ENCODE measurements around the gene VAV1. TPM values are rescaled to one million over a fixed set of nuclear protein-coding genes. Genes with fewer than 3 reads are reported as not detected.
"Not testable (repeated sequence)": the region's sequence is repeated elsewhere in the genome, so short reads cannot be mapped to it uniquely, and the experiment has no call there.

Gene VAV1
- total RNA-seq, 1 experiment from 2014 or later = 0.05 TPM

GRCh38 chr19:6866741-6867151 is 94.2 kb downstream of the VAV1 start:
- ATAC-seq (no peak), DNase-seq (ENCODE audit: low read depth, low spot score) (no peak)
- ChIA-PET POLR2A (no interaction called here), CTCF (no interaction called here)
- no peaks in the 10 kb centered on the region for H3K36me3 ChIP-seq (ENCODE audit: control insufficient read depth, insufficient read depth, low read length)
- in situ Hi-C loops (cut with HindIII; ENCODE audit: low pct_unique_long_range_greater_than_20kb, low sequenced_read_pairs) = no loop called here
- intact Hi-C loops (cut with micrococcal nuclease; ENCODE audit: unreplicated experiment) = no loop called here
- no peak overlapping the region for H3K27ac ChIP-seq (ENCODE audit: low read length)
- no peak overlapping the region for H3K4me3 ChIP-seq (ENCODE audit: low read depth in 2 of 2, low read length in 2 of 2)
- no peaks in the 10 kb centered on the region for H3K4me1 ChIP-seq (ENCODE audit: control insufficient read depth, insufficient read depth, low read length)
- no TSS peak for BruUV-seq (replicated peaks)
- no peak for TF ChIP-seq SIN3A (IDR thresholded peaks at IDR 0.05; ENCODE audit: borderline replicate concordance, insufficient read depth, low read depth, low read length)
- TF ChIP-seq CTCF (IDR thresholded peaks at IDR 0.05) = no peak
- no peaks in the 10 kb centered on the region for H3K27me3 ChIP-seq (ENCODE audit: control insufficient read depth, insufficient read depth, low read length)
- H3K9me3 ChIP-seq (ENCODE audit: control insufficient read depth, insufficient read depth, low read depth, low read length) = no peaks in the 10 kb centered on the region

DNA sequence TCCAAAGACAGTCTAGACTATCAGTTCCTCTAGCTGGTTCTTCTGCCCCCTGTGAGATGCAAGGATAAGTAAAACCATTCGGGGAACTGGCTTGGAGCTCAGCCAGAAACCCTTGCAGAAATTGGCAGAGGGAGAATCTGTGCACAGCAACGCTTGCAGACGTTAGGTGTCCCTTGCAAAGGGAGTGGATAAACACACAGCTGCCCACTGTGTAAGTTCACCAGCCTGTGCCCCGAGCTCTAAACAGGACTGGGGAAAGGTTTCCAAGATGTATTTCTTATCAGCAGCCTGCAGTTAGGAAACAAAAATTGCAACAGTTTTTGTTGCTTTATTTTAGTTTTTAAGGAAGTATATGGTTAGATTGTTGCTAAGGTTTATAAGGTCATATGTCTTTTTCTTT is 95.8 kb downstream of the VAV1 start:
- ATAC-seq (no peak), DNase-seq (ENCODE audit: low read depth, low spot score) (no peak)
- no peaks in the 10 kb centered on the region for H3K9me3 ChIP-seq (ENCODE audit: control insufficient read depth, insufficient read depth, low read depth, low read length)
- intact Hi-C loops (cut with micrococcal nuclease; ENCODE audit: unreplicated experiment) = no loop called here
- no peak overlapping the region for H3K27ac ChIP-seq (ENCODE audit: low read length)
- H3K36me3 ChIP-seq (ENCODE audit: control insufficient read depth, insufficient read depth, low read length) = no peaks in the 10 kb centered on the region
- no peaks in the 10 kb centered on the region for H3K27me3 ChIP-seq (ENCODE audit: control insufficient read depth, insufficient read depth, low read length)
- H3K4me3 ChIP-seq (ENCODE audit: low read depth in 2 of 2, low read length in 2 of 2) = no peak overlapping the region
- CTCF ChIA-PET = no interaction called here
- in situ Hi-C loops (cut with HindIII; ENCODE audit: low pct_unique_long_range_greater_than_20kb, low sequenced_read_pairs) = no loop called here
- TF ChIP-seq REST (IDR thresholded peaks at IDR 0.05; ENCODE audit: insufficient read depth in 1 of 2, low read depth in 2 of 2, low read length in 1 of 2) (no peak), SIN3A (IDR thresholded peaks at IDR 0.05; ENCODE audit: borderline replicate concordance, insufficient read depth, low read depth, low read length) (no peak), POLR2AphosphoS5 (IDR thresholded peaks at IDR 0.05; ENCODE audit: low read depth, low read length) (no peak), CTCF (IDR thresholded peaks at IDR 0.05) (no peak), TCF7L2 (IDR thresholded peaks at IDR 0.05; ENCODE audit: low read depth, low read length) (no peak)
- POLR2A ChIA-PET = no interaction called here
- BruUV-seq (replicated peaks) = no TSS peak
- no peaks in the 10 kb centered on the region for H3K4me1 ChIP-seq (ENCODE audit: control insufficient read depth, insufficient read depth, low read length)

GRCh38 chr19:6869151-6869882 is 96.8 kb downstream of the VAV1 start:
- H3K4me3 ChIP-seq (ENCODE audit: low read depth in 2 of 2, low read length in 2 of 2); DNase-seq (ENCODE audit: low read depth, low spot score); H3K9me3 ChIP-seq (ENCODE audit: control insufficient read depth, insufficient read depth, low read depth, low read length); H3K27ac ChIP-seq (ENCODE audit: low read length); ATAC-seq; H3K4me1 ChIP-seq (ENCODE audit: control insufficient read depth, insufficient read depth, low read length); intact Hi-C loops (cut with micrococcal nuclease; ENCODE audit: unreplicated experiment); BruUV-seq (replicated peaks); H3K27me3 ChIP-seq (ENCODE audit: control insufficient read depth, insufficient read depth, low read length); CTCF ChIA-PET; H3K36me3 ChIP-seq (ENCODE audit: control insufficient read depth, insufficient read depth, low read length); in situ Hi-C loops (cut with HindIII; ENCODE audit: low pct_unique_long_range_greater_than_20kb, low sequenced_read_pairs); POLR2A ChIA-PET: not testable (repeated sequence)
